Stimulated activated CD4-positive, alpha-beta T cell treated with anti-CD3 and anti-CD28 coated beads, Interleukin-4, amount 100 ng/mL, for 24 hours (primary cell): Measurements from ENCODE around the gene CDK5.
A peak's percentile ranks its signal among the peaks of the same experiment; 100 is the strongest.

Experiments
- DNase-seq: peaks from one replicate; pipeline ENCODE4 v3.0.0-alpha.2; 2020

The CDK5 gene

GRCh38 chr7:151086802-151087244 lies 29.1 kb upstream of the CDK5 start:
- DNase-seq, result peak; percentile 32

- DNase-seq, result peak; percentile 56
Measured at GRCh38 chr7:151085691-151086620, 28.3 kb upstream of the CDK5 start, which contains the start of gene AGAP3. AGAP3 (plus strand) TSS chr7:151086475; CDS start chr7:151086742, 267 bp downstream.

DNA sequence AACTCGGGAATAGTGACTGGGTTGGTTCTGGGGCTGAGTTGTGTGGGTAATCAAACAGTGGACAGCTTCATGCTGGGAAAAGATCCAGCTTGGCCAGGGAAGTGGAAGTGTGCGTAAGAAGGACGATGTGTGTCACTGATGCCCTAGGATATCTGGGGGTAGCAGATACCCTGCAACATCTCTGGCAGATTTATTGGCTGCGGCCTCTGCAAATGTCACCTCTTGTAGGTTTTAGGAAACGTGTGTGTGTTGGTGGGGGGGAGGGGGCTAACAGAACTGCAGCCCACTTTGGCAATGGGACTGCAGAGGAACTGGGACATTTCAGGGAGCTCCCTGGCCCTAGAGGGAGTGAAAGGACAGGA lies 27.6 kb upstream of the CDK5 start:
- DNase-seq, result no peak

DNA sequence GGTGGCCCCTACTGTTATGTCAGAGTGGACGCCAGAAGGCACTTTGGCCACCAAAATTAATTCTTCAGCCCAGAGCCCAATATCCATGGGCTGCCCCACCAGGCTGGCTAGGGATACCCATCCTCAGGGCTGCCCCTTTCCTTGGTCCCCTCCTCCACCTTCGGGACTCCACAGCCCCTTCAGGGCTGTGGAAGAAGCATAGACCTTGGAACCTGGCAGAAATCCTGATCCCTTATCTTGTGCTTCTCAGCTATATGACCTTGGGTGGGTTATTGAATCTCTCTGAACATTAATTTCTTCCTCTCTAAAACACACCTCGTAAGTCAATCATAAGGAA lies 26.1 kb upstream of the CDK5 start:
- no peak for DNase-seq

GRCh38 chr7:151083071-151083823 lies 25.6 kb upstream of the CDK5 start, which contains the start of gene TMUB1:
TMUB1 (minus strand) TSS chr7:151083493; CDS start chr7:151082563, 930 bp downstream.
- peak; percentile 84 for DNase-seq

- DNase-seq, result no peak
Measured at GRCh38 chr7:151082141-151083070, 24.7 kb upstream of the CDK5 start.

GRCh38 chr7:151081170-151082101 lies 23.7 kb upstream of the CDK5 start:
- DNase-seq, result no peak

DNA sequence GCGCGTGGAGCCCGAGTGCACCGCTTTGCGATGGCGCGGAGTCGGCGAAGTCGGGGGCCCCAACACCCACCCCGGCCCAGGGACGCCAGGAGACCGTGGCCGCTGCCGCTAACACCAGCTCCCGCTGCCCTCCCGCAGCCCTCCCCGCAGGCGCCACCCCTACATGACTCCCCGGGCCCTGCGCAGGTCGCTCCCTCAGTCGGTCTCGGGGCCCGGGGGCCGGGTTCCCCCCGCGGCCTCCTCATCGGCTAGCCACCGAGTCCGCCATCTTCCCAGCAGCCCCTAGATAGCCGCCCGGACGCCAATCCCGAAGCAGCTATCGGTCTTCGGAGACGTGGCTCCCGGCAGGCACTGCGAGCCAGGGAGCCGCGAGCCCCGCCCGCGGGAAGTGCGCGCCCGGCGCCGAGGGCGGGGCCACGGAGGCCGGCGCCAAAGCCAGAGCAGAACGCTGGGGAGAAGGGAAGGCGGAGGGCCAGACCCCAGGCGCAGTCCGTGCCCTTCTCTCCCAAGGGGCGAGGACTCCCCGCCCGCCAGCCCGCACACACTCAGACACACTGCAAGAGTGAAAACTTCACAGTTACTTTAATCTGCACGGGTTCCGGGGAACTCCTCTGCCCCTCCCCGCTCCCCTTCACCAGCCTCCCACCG lies 22.9 kb upstream of the CDK5 start, which contains the start of gene FASTK:
Gene FASTK, minus strand, starts transcription at position 288 of the 648 bp plus-strand sequence. Its CDS starts 43 bp downstream, at position 245.
- peak; percentile 91 for DNase-seq

- no peak for DNase-seq
Measured at GRCh38 chr7:151080067-151080521, 22.4 kb upstream of the CDK5 start.

GRCh38 chr7:151079199-151079910 lies 21.7 kb upstream of the CDK5 start:
- DNase-seq, result no peak

- no peak for DNase-seq
Measured at GRCh38 chr7:151078233-151079040, 20.7 kb upstream of the CDK5 start.

GRCh38 chr7:151077705-151078232 lies 20.1 kb upstream of the CDK5 start:
- DNase-seq, result no peak

GRCh38 chr7:151076863-151077704 lies 19.4 kb upstream of the CDK5 start:
- no peak for DNase-seq

DNA sequence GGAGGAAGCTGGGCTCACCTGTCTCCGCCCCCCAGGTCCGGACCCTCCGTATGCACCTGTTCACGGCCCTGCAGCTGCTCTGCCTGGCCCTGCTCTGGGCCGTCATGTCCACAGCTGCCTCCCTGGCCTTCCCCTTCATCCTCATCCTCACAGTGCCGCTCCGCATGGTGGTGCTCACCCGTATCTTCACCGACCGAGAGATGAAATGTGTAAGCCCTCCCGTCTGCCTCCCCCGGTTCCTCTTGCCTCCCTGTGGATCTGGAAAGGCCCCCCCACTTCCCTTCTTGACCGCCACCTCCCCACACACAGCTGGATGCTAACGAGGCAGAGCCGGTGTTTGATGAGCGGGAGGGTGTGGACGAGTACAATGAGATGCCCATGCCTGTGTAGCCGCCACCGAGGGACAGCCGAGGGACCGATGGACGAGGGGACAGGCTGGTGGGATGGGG lies 18.3 kb upstream of the CDK5 start:
- no peak for DNase-seq

- no peak for DNase-seq
Measured at GRCh38 chr7:151075662-151075971, 17.9 kb upstream of the CDK5 start.

- DNase-seq, result no peak
Measured at GRCh38 chr7:151074817-151075661, 17.3 kb upstream of the CDK5 start.

DNA sequence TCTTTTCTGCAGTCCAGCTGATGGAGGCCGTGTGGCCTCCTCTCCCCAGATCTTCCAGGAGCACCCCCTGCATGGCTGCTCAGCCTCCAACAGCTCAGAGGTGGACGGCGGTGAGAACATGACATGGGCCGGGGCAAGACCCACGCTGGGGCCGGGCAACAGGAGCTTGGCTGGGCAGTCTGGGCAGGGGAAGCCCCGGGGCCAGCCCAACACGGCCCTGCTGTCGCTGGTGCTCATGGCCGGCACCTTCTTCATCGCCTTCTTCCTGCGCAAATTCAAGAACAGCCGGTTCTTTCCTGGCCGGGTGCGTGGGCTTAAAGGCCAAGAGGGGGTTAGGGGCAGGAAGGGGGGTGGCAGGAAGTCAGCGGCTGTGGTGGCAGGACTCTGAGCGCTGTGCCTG lies 16.3 kb upstream of the CDK5 start:
- DNase-seq, result no peak
